HG02981 (cell line): ENCODE results near the gene HS3ST3A1.
"Not testable (repeated sequence)": the region's sequence is repeated elsewhere in the genome, so short reads cannot be mapped to it uniquely, and the experiment has no call there.

Source experiments
- ATAC-seq: cut with Tn5 transposase; IDR thresholded peaks from one replicate; pipeline ENCODE4 v1.9.1; 2021; ENCODE audit warnings: mild to moderate bottlenecking, moderate library complexity; ENCODE audit not compliant: unreplicated experiment

The HS3ST3A1 gene

DNA sequence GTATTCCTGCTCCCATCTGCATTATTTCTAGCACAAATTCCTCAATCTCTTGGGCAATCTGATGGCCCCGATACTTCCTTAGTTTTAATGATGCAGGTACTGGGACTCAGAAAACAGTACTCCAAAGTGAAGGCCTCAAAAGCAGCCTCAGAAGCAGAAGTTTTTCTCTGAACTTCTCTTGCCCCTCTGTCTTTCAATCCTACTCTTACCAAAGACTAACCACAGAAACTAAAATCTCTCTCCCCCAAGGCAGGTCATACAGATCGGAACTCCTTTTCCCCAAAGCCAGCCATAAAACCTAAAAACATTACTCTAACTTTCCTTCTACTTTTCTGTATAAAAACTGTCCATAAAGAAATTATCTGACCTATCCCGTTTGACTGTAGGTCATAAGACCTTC lies 103.5 kb downstream of the HS3ST3A1 start:
- no peak for ATAC-seq

DNA sequence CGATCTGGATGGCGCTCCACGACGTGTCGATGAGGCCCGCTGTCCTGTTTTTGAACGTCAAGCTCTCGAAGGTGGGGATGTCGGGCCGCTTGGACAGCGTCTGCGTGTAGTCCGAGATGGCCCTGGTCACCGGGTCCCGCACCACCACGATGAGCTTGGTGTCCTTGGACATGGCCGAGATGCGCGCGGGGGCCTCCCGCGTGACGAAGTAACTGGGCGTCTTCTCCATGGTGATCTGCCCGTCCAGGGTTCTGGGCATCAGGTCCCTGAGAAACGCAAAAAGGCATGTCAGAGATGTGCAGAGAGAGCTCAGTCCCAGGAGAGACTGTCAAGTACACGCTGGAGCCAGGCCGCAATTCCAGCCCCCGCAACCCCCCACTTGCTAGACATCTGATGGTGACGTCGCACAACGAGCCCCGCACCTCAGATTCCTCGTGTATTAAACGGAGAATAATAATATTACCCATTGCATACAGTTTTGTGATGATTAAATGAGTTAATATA lies 105.1 kb downstream of the HS3ST3A1 start:
- not testable (repeated sequence) for ATAC-seq

- no peak for ATAC-seq
These were observed 106.3 kb downstream of the HS3ST3A1 start for GRCh38 chr17:13495423-13495822.

- ATAC-seq, result no peak
These were observed 109.0 kb downstream of the HS3ST3A1 start for GRCh38 chr17:13492737-13493122.

DNA sequence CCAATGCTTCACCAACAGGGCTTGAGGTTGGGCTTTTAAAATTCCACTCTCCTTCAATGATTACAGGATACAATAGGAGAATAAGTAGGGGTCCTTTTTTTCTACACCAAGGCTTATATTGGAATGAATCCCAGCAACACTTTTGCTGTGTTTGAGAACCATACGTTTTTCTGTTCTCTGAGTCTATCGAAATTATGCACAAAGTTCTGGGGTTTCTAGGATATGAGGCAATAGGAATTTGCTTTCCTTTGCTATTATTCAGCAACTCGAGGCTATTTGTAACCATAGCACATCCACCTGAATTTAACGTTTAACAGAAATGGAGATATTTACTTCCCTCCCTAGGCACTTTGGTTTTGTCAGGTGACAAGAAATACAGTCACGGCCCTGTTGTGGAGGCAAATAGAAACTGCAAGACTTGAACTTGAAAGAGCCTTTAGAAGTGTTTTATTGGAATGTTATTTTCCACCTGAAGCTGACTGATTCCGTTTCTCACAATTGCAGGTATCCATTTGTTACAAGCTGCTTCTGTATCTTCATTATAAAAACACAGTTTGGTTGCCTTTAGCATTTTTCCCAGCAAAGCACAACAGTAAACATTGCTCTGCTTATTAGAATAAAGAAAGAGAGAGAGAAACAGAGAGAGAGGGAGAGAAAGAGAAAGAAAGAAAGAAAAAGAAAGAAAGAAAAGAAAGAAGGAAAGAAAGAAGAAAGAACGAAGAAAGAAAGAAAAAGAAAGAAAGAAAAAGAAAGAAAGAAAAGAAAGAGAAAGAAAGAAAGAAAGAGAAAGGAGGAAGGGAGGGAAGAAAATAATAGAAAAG lies 109.6 kb downstream of the HS3ST3A1 start:
- no peak for ATAC-seq

DNA sequence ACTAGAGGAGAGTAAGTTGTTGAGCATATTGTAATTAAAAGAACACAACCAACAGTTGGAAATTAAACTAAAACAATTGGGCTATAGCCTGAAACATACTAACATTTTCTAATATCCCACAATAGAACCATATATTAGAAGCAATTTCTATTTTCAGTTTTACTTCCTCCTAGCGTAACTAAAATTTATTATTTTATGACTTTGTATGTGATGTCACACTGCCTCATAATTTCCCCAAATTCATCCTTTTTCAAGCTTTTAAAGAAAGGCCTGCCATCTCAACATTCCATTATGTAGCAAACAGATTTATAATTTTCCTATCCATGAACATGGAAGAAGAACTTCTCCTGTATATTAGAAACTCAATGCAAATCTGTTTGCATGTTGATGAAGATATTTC lies 110.2 kb downstream of the HS3ST3A1 start:
- no peak for ATAC-seq

- no peak for ATAC-seq
These were observed 110.7 kb downstream of the HS3ST3A1 start for GRCh38 chr17:13490906-13491482.

- no peak for ATAC-seq
These were observed 111.3 kb downstream of the HS3ST3A1 start for GRCh38 chr17:13490427-13490826.

DNA sequence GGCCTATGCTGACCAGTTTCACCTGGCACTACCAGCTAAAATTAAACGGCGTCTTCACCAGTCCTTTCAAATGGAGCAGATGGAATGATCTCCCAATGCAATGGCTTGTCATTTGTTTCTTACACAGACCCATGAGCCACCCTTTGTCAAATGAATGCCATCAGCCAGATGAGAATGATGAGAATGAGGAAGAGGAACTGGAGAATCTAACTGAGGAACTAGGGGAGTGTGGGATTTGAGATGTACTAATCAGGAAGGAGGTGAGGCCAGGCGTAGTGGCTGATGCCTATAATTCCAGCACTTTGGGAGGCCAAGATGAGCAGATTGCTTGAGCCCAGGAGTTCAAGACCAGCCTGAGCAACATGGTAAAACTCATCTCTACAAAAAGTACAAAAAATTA lies 116.4 kb downstream of the HS3ST3A1 start:
- ATAC-seq, result no peak

GRCh38 chr17:13484020-13484419 lies 117.7 kb downstream of the HS3ST3A1 start:
- ATAC-seq, result no peak

- ATAC-seq, result no peak
These were observed 120.9 kb downstream of the HS3ST3A1 start for GRCh38 chr17:13480877-13481276.

- no peak for ATAC-seq
These were observed 123.4 kb downstream of the HS3ST3A1 start for GRCh38 chr17:13478326-13478830.

DNA sequence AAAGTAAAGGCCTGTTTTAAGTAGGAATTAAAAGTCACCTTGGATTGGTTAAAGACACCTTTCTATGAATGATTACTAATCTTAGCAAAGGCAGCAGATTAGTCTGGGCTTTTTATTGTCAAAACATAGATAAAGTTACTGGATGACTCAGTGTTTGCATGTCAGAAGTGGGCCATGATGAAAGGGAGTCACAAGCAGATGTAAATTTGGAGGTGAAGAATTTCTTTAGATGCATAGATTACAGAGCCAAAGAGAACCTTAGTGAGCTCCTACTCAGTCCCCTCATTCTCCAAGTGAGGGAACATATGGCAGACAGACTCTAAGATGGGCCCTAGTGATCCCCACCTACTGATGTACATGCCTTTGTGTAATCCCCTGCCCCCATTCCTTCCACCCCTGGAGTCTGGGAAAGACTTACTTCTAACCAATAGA lies 124.5 kb downstream of the HS3ST3A1 start:
- ATAC-seq, result no peak

GRCh38 chr17:13476720-13477119 lies 125.0 kb downstream of the HS3ST3A1 start:
- ATAC-seq, result no peak

DNA sequence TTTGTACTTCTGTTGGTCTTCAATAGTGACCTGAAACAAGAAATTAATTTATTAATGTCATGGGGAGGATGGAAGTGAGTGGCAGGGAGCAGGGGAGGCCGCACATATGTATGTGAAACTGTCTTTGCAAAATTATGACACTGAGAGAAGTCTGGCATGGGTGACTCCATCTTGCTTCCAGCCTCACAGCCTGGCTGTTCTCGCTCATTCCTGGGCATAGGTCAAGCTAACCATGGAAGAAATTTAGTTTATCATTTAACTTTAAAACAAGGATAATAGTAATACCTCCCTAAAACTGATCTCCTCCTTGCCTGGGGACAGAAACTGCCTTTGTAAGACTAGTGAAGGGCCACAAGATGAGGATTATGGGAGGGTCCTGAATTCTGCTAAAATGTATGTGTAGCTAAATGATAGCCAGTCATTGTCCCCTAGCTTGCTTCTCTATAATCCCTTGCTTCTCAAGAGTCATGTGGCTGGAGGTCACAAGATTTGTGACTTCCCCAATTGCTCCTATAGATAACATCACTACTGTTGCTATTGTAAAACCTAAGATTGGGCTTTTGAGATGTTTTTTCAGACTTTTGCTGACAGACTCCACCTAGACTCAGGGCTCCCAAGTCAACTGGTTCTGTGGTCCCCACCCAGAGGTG lies 126.0 kb downstream of the HS3ST3A1 start:
- ATAC-seq, result no peak

DNA sequence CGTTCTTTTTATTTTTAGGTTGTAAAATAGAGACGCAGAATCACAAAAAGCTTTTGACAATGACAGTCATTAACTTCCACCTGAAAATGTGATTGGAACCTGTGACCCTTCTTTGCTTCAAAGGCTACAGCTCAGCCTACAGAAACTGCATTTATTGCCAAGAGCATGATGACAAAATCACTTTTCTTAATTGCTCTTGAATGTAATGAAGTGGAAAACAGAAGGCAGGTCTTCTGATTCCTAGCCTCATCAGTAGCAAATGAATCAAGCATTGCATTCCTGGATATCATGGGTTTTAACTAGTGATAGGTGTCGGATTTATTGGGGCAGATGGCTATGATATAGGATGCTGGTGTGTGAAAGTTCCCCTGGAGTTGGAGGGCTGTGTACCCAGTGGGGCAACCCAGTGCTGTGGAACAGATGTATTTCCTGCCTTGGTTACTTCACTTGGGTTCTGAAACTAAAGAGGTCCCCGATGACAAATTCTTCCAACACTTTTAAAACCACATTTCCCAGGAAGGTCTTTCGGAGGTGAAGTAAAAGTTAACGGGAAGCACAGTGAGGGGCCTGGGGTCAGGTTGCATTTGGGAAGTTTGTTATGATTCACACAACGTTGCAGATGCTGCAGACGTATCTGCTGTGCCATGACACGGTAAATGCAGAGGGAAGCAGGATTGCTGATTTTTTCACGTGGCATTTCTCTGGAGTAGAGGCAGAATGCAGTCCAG lies 127.5 kb downstream of the HS3ST3A1 start:
- ATAC-seq, result no peak

- ATAC-seq, result no peak
These were observed 136.1 kb downstream of the HS3ST3A1 start for GRCh38 chr17:13465678-13466077.

DNA sequence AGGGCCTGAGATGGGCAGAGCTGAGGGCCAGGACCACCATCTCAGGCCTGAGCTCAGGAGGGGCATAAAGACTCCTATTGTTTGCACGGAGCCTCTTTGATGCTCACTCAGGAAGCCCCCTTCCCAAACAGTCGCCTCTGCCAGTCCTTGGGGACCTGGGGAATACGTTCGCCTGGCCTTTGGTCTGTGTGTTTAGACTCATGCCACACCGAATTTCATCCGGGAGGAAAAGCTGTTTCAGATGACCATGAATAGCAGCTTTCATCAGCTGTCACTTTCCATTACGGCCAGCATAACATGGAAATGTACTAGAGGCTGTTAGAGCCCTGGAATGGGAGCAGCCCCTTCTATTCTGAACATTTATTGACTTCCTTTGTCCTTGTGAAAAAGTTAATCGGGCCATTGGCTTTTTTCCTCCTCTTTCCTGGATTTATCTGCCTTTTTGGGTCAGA lies 139.0 kb downstream of the HS3ST3A1 start:
- ATAC-seq, result no peak

GRCh38 chr17:13462146-13462545 lies 139.6 kb downstream of the HS3ST3A1 start:
- no peak for ATAC-seq

- ATAC-seq, result no peak
These were observed 141.3 kb downstream of the HS3ST3A1 start for GRCh38 chr17:13460261-13461000.
